ENCODE measurements around the gene RNU7-1.

The RNU7-1 gene

GRCh38 chr12:6917491-6918231 is 26.0 kb upstream of the RNU7-1 start:
- in situ Hi-C loops (cut with MboI; ENCODE audit: low sequenced_read_pairs), result no loop called here

- in situ Hi-C loops (cut with MboI; ENCODE audit: low sequenced_read_pairs), result no loop called here
Observed at GRCh38 chr12:6919588-6919987, 24.0 kb upstream of the RNU7-1 start.

GRCh38 chr12:6921539-6921938 is 22.1 kb upstream of the RNU7-1 start:
- in situ Hi-C loops (cut with MboI; ENCODE audit: low sequenced_read_pairs), result no loop called here

- in situ Hi-C loops (cut with MboI; ENCODE audit: low sequenced_read_pairs), result no loop called here
Observed at GRCh38 chr12:6921996-6922946, 21.3 kb upstream of the RNU7-1 start.

GRCh38 chr12:6923003-6923732 is 20.4 kb upstream of the RNU7-1 start:
- in situ Hi-C loops (cut with MboI; ENCODE audit: low sequenced_read_pairs), result no loop called here

- in situ Hi-C loops (cut with MboI; ENCODE audit: low sequenced_read_pairs), result no loop called here
Observed at GRCh38 chr12:6923851-6924250, 19.8 kb upstream of the RNU7-1 start.

GRCh38 chr12:6925239-6925539 is 18.4 kb upstream of the RNU7-1 start:
- in situ Hi-C loops (cut with MboI; ENCODE audit: low sequenced_read_pairs), result no loop called here

GRCh38 chr12:6925540-6926279 is 17.9 kb upstream of the RNU7-1 start:
- in situ Hi-C loops (cut with MboI; ENCODE audit: low sequenced_read_pairs), result no loop called here

- in situ Hi-C loops (cut with MboI; ENCODE audit: low sequenced_read_pairs), result no loop called here
Observed at GRCh38 chr12:6927379-6928021, 16.1 kb upstream of the RNU7-1 start, which contains the start of gene ATN1. Gene ATN1, plus strand, starts transcription at chr12:6927959. Its CDS starts 6,043 bp downstream, at chr12:6934002.

- in situ Hi-C loops (cut with MboI; ENCODE audit: low sequenced_read_pairs), result no loop called here
Observed at GRCh38 chr12:6928022-6928702, 15.5 kb upstream of the RNU7-1 start.

- in situ Hi-C loops (cut with MboI; ENCODE audit: low sequenced_read_pairs), result no loop called here
Observed at GRCh38 chr12:6928703-6929407, 14.8 kb upstream of the RNU7-1 start.

GRCh38 chr12:6929466-6930452 is 13.9 kb upstream of the RNU7-1 start:
- in situ Hi-C loops (cut with MboI; ENCODE audit: low sequenced_read_pairs), result no loop called here

- in situ Hi-C loops (cut with MboI; ENCODE audit: low sequenced_read_pairs), result no loop called here
Observed at GRCh38 chr12:6932766-6933165, 10.8 kb upstream of the RNU7-1 start.

GRCh38 chr12:6934110-6934509 is 9.5 kb upstream of the RNU7-1 start:
- in situ Hi-C loops (cut with MboI; ENCODE audit: low sequenced_read_pairs), result no loop called here

- in situ Hi-C loops (cut with MboI; ENCODE audit: low sequenced_read_pairs), result no loop called here
Observed at GRCh38 chr12:6935371-6936193, 8.0 kb upstream of the RNU7-1 start.

GRCh38 chr12:6936194-6936635 is 7.4 kb upstream of the RNU7-1 start:
- in situ Hi-C loops (cut with MboI; ENCODE audit: low sequenced_read_pairs), result no loop called here

All from HL-60/S4 treated with phorbol 12-myristate 13-acetate at 8.2 ng/mL for 4 days and 3 days (cell line).